Measurements from ENCODE around the gene ANKRD33B. TPM values are rescaled to one million over a fixed set of nuclear protein-coding genes. Genes with fewer than 3 reads are reported as not detected.

Gene ANKRD33B
- total RNA-seq, 1 experiment from 2014 or later, result 0.75 TPM

DNA sequence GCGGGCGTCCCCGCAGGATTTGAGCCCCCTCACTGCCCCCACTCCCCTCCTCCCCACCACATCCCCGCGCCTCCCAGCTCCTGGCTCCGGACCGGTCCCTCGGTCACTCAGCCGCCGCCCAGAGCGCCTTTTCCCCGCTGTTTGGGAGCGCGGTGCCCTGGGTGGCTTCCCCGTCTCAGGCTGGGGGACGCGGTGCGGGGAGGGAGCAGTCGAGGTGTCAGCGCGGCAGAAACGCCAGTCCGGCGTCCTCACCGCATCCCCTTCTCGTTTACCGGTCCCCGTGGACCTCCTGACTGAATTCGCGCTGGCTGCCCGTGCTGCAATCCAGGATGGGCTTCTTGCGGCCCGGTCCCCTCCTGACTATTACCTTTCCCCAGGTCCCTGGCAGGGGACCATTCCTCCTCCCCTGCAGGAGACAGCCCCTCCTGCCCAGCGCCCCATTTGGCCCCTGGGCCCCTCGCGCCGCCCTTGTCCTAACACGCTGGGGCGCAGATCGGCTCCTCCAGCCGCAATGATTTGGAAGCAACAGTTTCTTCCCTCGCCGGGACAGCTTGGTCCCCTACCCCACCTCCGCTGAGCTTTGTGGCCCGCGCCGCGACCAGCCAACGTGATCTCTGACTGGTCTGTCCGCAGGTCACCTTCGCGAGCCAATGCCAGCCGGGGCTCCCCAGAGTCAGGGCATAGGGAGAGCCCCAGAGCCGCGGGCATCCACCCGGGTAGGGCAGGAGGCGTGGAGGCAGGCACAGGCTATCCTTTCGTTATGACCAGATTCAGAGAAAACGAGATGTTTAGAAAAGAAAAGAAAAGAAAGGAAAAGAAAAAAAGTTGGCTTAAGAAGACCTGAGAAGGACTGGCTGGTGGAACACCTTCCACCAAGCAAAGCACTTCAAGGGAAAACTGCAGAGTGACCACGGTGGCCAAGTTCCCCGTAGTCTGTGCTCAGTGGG lies 1.2 kb downstream of the ANKRD33B start:
- Histone ChIP-seq H3K4me1 (ENCODE audit: insufficient read depth, low read length, poor library complexity, severe bottlenecking) (peaks cover 14% of the 10 kb centered on the region), H3K27ac (ENCODE audit: low read depth, low read length, poor library complexity, severe bottlenecking) (no peak overlapping the region), H3K27me3 (replicated peaks; ENCODE audit: insufficient read depth, low read depth, low read length, poor library complexity) (peaks cover 28% of the 10 kb centered on the region), H3K9me3 (ENCODE audit: low read depth, low read length, poor library complexity, severe bottlenecking) (no peaks in the 10 kb centered on the region), H3K4me3 (ENCODE audit: low read depth, low read length, poor library complexity, severe bottlenecking) (peak overlapping the region; percentile 74), H3K36me3 (ENCODE audit: insufficient read depth, low read length, poor library complexity, severe bottlenecking) (no peaks in the 10 kb centered on the region)
- ChIA-PET POLR2A (ENCODE audit: low non-redundant PET) (no interaction called here), CTCF (no interaction called here)
- TF ChIP-seq CTCF (conservative IDR thresholded peaks at IDR 0.05; ENCODE audit: low read depth, low read length) (no peak), EZH2 (IDR thresholded peaks at IDR 0.05; ENCODE audit: borderline replicate concordance, low read depth, low read length, poor library complexity, severe bottlenecking) (peak; percentile 38)
- no peak for DNase-seq (ENCODE audit: low spot score)
- intact Hi-C loops (cut with micrococcal nuclease; ENCODE audit: unreplicated experiment), result loop anchor here (10.0 kb wide), 1 partner anchor 160 kb away; no protein-coding TSS in a partner anchor
- BruUV-seq (replicated peaks), result no TSS peak

GRCh38 chr5:10565785-10566542 lies 2.1 kb downstream of the ANKRD33B start:
- peaks cover 14% of the 10 kb centered on the region for H3K4me1 ChIP-seq (ENCODE audit: insufficient read depth, low read length, poor library complexity, severe bottlenecking)
- H3K9me3 ChIP-seq (ENCODE audit: low read depth, low read length, poor library complexity, severe bottlenecking), result no peaks in the 10 kb centered on the region
- H3K36me3 ChIP-seq (ENCODE audit: insufficient read depth, low read length, poor library complexity, severe bottlenecking), result no peaks in the 10 kb centered on the region
- peaks cover 28% of the 10 kb centered on the region for H3K27me3 ChIP-seq (replicated peaks; ENCODE audit: insufficient read depth, low read depth, low read length, poor library complexity)
- intact Hi-C loops (cut with micrococcal nuclease; ENCODE audit: unreplicated experiment), result loop anchor here (10.0 kb wide), 1 partner anchor 159 kb away; no protein-coding TSS in a partner anchor
- no peak overlapping the region for H3K27ac ChIP-seq (ENCODE audit: low read depth, low read length, poor library complexity, severe bottlenecking)
- CTCF ChIA-PET, result no interaction called here
- POLR2A ChIA-PET (ENCODE audit: low non-redundant PET), result no interaction called here
- no peak overlapping the region for H3K4me3 ChIP-seq (ENCODE audit: low read depth, low read length, poor library complexity, severe bottlenecking)
- no peak for DNase-seq (ENCODE audit: low spot score)
- no peak for TF ChIP-seq CTCF (conservative IDR thresholded peaks at IDR 0.05; ENCODE audit: low read depth, low read length)
- no peak for TF ChIP-seq EZH2 (IDR thresholded peaks at IDR 0.05; ENCODE audit: borderline replicate concordance, low read depth, low read length, poor library complexity, severe bottlenecking)
- BruUV-seq (replicated peaks), result no TSS peak

DNA sequence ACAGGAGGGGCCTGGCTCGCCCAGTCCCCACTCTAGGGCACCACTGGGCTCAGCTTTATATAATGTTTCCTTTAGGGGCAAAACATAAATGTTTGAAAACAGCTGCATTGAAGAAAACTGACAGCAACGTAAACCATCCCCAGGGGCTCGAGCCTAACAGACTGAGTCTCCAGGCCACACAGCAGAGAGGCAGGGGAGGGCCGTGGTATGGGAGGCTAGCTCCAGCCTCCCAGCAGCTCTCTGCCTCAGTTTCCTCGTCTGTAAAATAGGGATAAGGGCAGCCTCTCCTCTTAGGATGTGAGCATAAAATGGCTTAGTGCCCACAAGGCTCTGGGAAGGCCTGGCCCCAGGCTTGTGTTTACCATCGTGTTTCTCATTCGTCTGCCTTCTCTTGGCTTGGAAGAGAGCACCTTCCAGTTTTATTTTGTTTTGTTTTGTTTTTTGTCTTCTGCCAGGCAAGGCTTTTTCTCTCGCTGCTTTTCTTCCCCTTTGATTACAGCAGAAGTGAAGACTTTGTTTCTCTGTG lies 2.7 kb downstream of the ANKRD33B start:
- Histone ChIP-seq H3K4me3 (ENCODE audit: low read depth, low read length, poor library complexity, severe bottlenecking) (no peak overlapping the region), H3K27me3 (replicated peaks; ENCODE audit: insufficient read depth, low read depth, low read length, poor library complexity) (peaks cover 28% of the 10 kb centered on the region), H3K4me1 (ENCODE audit: insufficient read depth, low read length, poor library complexity, severe bottlenecking) (peaks cover 14% of the 10 kb centered on the region), H3K36me3 (ENCODE audit: insufficient read depth, low read length, poor library complexity, severe bottlenecking) (no peaks in the 10 kb centered on the region), H3K9me3 (ENCODE audit: low read depth, low read length, poor library complexity, severe bottlenecking) (no peaks in the 10 kb centered on the region), H3K27ac (ENCODE audit: low read depth, low read length, poor library complexity, severe bottlenecking) (no peak overlapping the region)
- intact Hi-C loops (cut with micrococcal nuclease; ENCODE audit: unreplicated experiment), result loop anchor here (10.0 kb wide), 1 partner anchor 158 kb away; no protein-coding TSS in a partner anchor
- DNase-seq (ENCODE audit: low spot score), result no peak
- TF ChIP-seq CTCF (conservative IDR thresholded peaks at IDR 0.05; ENCODE audit: low read depth, low read length) (no peak), EZH2 (IDR thresholded peaks at IDR 0.05; ENCODE audit: borderline replicate concordance, low read depth, low read length, poor library complexity, severe bottlenecking) (no peak)
- no TSS peak for BruUV-seq (replicated peaks)
- ChIA-PET CTCF (no interaction called here), POLR2A (ENCODE audit: low non-redundant PET) (no interaction called here)

Measured in A673 (cell line).